ENCODE results near the gene STK38L. TPM values are rescaled to one million over a fixed set of nuclear protein-coding genes. Genes with fewer than 3 reads are reported as not detected.

STK38L gene
- polyA plus RNA-seq, 1 donor (not counting 4 experiments of a cell fraction or from before 2014, with no cell fraction given) = 25.4 TPM

GRCh38 chr12:27246774-27247173, 2.7 kb downstream of the STK38L start:
- Histone ChIP-seq H4K20me1 (ENCODE audit: control insufficient read depth, extremely low read depth, insufficient read depth, low read length) (no peaks in the 10 kb centered on the region), H3K36me3 (ENCODE audit: control insufficient read depth in 2 of 2, extremely low read depth in 1 of 2, insufficient read depth in 2 of 2, low read length in 2 of 2) (no peaks in the 10 kb centered on the region), H3K4me3 (ENCODE audit: control insufficient read depth in 2 of 3, extremely low read depth in 1 of 3, insufficient read depth in 2 of 3, low read depth in 1 of 3, low read length in 3 of 3) (peak overlapping the region in 2 of 3 experiments; percentile 3 to 98), H2AFZ (ENCODE audit: control insufficient read depth, low read length) (peak overlapping the region; percentile 58), H3K27ac (ENCODE audit: control insufficient read depth, insufficient read depth, low read length) (peak overlapping the region; percentile 25), H3K9ac (ENCODE audit: control insufficient read depth, extremely low read depth, insufficient read depth, low read length) (peak overlapping the region; percentile 18), H3K4me2 (ENCODE audit: control insufficient read depth, extremely low read depth, insufficient read depth, low read depth, low read length) (peak overlapping the region; percentile 99), H3K79me2 (ENCODE audit: control insufficient read depth, insufficient read depth, low read length) (peaks cover 42% of the 10 kb centered on the region), H3K9me3 (ENCODE audit: control insufficient read depth, low read depth, low read length) (no peaks in the 10 kb centered on the region), H3K4me1 (ENCODE audit: control insufficient read depth, extremely low read depth, insufficient read depth, low read length) (peaks cover 20% of the 10 kb centered on the region), H3K9me1 (ENCODE audit: control insufficient read depth, extremely low read depth, insufficient read depth, low read length) (no peaks in the 10 kb centered on the region), H3K27me3 (ENCODE audit: control insufficient read depth, extremely low read depth, insufficient read depth, low read length) (no peaks in the 10 kb centered on the region)
- no peak for TF ChIP-seq EZH2 (IDR thresholded peaks at IDR 0.05; ENCODE audit: low read length)
- TF ChIP-seq CTCF (optimal IDR thresholded peaks at IDR 0.05 in 1 of 3, IDR thresholded peaks at IDR 0.05 in 1 of 3, conservative IDR thresholded peaks at IDR 0.05 in 1 of 3; ENCODE audit: extremely low read depth in 1 of 3, insufficient read depth in 2 of 3, low read length in 3 of 3) = no peak
- DNase-seq (ENCODE audit: low read depth, low spot score) (no peak), FAIRE-seq (no peak)
- dilution Hi-C loops (cut with MboI; ENCODE audit: extremely low pct_ligation_motif_present, low sequenced_read_pairs) = no loop called here

GRCh38 chr12:27252934-27253333, 8.8 kb downstream of the STK38L start:
- Histone ChIP-seq H3K36me3 (ENCODE audit: control insufficient read depth in 2 of 2, extremely low read depth in 1 of 2, insufficient read depth in 2 of 2, low read length in 2 of 2) (no peaks in the 10 kb centered on the region), H3K9ac (ENCODE audit: control insufficient read depth, extremely low read depth, insufficient read depth, low read length) (no peak overlapping the region), H3K79me2 (ENCODE audit: control insufficient read depth, insufficient read depth, low read length) (peaks cover 22% of the 10 kb centered on the region), H3K4me1 (ENCODE audit: control insufficient read depth, extremely low read depth, insufficient read depth, low read length) (no peaks in the 10 kb centered on the region), H4K20me1 (ENCODE audit: control insufficient read depth, extremely low read depth, insufficient read depth, low read length) (no peaks in the 10 kb centered on the region), H3K9me3 (ENCODE audit: control insufficient read depth, low read depth, low read length) (no peaks in the 10 kb centered on the region), H3K9me1 (ENCODE audit: control insufficient read depth, extremely low read depth, insufficient read depth, low read length) (no peaks in the 10 kb centered on the region), H3K27ac (ENCODE audit: control insufficient read depth, insufficient read depth, low read length) (no peak overlapping the region), H3K27me3 (ENCODE audit: control insufficient read depth, extremely low read depth, insufficient read depth, low read length) (no peaks in the 10 kb centered on the region), H3K4me2 (ENCODE audit: control insufficient read depth, extremely low read depth, insufficient read depth, low read depth, low read length) (no peak overlapping the region), H2AFZ (ENCODE audit: control insufficient read depth, low read length) (no peak overlapping the region), H3K4me3 (ENCODE audit: control insufficient read depth in 2 of 3, extremely low read depth in 1 of 3, insufficient read depth in 2 of 3, low read depth in 1 of 3, low read length in 3 of 3) (no peak overlapping the region)
- TF ChIP-seq CTCF (optimal IDR thresholded peaks at IDR 0.05 in 1 of 3, IDR thresholded peaks at IDR 0.05 in 1 of 3, conservative IDR thresholded peaks at IDR 0.05 in 1 of 3; ENCODE audit: extremely low read depth in 1 of 3, insufficient read depth in 2 of 3, low read length in 3 of 3) (no peak), EZH2 (IDR thresholded peaks at IDR 0.05; ENCODE audit: low read length) (no peak)
- dilution Hi-C loops (cut with MboI; ENCODE audit: extremely low pct_ligation_motif_present, low sequenced_read_pairs) = no loop called here
- DNase-seq (ENCODE audit: low read depth, low spot score) (no peak), FAIRE-seq (no peak)
